Left kidney (tissue), 2 donors: ENCODE data around the gene OST4. TPM values are rescaled to one million over a fixed set of nuclear protein-coding genes. Genes with fewer than 3 reads are reported as not detected.

Source experiments
- DNase-seq: peaks from one replicate; pipeline ENCODE4 v3.0.0-alpha.2; 2013
- polyA plus RNA-seq: library from polyadenylated mRNA; unstranded; fragments of 120-200 nt; gene quantifications from one replicate; pipeline ENCODE4 v1.2.1, GENCODE V29; 2013; ENCODE audit not compliant: insufficient read length

The OST4 gene
- polyA plus RNA-seq, 1 donor, result 205 TPM

DNA sequence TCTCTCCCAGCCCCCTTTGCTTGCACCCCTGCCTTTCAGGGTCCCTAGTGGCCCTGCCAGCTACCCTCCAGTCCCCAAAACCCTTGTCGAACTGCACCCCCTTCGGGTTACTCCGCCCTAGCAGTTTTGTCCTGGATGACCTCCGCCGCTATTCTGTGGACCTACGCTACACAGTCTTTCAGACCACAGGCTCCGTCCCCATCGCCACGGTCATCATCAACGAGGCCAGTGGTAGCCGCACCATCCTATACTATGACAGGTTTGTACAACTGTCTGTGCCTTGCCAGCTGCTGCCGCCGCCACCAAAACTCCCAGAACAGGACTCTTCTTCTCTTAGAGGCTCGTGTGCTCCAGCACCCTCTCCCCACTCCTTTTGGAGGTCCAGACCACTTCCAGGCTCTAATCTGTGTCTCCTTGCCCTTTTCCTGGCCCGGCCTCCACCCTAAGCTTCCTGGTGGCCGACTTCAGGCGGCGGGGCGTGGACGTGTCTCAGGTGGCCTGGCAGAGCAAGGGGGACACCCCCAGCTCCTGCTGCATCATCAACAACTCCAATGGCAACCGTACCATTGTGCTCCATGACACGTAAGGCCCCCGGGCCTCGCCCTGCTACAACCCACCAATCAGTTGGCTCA lies 23.0 kb upstream of the OST4 start:
- DNase-seq, result no peak

DNA sequence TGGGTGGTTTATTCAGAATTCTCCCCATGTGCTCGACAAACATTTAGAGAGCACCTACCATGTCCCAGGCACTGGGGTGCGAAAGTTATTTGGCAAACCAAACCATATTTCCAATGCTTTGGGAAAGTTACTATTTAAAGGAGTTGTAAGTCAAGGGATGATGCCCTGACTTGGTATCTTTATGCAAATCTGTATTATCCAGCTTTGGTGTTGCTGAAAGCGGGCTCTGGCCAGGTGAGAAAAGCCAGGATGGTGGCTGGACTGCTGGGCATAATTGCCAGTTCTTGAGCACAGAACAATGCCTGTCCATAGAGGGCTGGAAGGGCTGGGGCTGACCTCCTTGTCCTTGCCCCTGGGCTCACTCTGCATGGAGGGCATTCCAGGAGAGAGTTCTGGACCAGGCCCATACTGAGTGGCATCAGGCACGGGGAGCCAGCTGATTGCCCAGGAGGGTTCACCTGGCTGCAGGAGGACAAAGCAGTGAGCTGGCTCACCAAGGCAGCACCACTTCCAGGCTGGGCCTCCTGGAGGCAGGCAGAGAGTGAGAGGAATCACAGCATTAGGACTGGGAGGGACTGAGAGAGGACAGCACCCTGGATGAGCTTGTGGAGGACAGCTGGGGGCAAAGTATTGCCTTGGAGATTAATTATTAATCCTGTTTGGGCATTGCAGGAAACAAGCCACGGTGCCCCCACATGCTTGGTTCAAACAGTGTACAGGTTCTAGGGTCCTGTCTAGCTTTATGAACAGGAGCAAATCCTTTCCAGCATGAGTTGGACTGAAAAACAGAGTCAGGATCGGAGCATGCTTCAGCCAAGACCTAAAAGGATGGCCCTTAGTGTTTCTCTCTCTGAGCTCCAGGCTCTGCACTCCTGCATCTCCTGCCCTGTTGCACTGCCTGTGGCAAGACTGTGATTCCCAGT lies 22.2 kb upstream of the OST4 start:
- DNase-seq, result no peak

DNA sequence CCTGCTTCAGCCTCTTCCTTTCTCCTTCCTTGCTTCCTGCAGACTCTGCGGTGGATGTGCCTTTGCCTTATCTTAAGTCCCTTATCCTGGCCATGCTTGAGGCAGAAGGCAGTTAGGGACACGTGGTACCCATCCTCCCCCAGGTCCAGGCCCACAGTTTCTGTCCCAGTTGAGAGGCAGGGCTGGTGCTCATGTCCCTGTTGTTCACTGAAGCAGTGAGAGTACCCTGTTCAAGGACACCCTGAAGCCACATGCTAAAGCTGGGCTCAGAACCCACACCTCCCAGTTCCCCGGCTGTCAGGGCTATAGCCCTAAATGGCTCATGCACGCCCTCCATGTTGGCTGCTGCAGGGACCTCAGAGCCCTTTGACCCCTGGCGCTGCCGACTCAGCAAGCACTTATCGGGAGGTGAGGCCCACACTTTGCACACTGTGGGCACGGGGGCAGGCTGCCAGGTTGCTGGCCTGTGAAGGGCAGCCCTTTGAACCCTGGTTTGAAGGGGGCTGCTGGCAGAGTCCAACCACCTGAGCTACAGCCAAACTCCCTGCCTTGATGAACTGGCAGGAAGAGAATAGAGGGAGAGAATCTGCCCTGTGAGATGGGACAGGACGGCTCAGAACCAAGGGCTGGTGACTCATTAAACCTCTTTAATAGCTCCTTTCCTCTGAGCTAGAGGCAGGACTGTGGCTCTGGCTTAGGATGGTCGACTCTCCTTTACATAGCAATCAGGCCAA lies 21.4 kb upstream of the OST4 start:
- DNase-seq, result no peak

DNA sequence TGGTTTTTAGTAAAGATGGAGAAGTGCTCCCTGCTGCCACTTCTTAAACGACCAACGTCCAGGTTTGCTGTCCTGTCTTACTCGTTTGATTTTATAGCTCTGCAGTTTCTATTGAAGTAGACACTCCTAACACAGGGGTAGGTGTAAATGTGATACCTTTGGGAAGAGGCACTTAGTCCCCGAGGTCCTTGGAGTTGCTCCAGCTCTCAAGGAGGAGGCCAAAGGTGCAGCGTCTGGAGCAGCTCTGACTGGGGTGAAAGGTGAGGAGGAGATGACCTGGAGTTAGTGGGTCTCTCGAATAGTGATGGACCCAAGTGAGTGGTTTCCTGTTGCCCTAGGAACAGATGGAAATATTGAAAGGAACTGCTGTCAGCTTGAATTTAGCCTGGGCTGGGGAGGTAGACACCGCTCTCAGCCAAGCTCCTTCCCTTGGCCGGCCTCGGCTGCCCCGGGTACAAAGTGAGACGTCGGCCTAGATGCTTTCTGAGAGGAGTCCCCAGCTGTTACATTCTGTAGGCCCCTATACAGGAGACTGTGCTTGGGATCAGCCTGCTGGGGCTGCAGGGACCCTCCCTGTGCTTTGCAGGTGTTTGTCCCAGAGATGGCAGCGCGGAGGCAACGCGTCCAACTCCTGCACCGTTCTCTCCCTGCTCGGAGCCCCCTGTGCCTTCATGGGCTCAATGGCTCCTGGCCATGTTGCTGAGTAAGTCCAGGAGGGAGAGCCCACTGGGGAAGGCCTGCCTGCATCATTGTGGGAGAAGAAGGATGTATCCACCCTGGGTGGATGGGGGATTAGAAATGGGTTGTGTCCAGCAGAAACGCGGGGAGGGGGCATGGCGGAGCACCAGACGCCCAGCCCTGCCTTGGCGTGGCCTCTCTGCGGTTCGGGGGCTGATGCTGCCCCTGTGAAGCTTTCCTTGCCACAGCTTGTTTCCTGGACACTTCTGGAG lies 20.6 kb upstream of the OST4 start:
- DNase-seq, result no peak

DNA sequence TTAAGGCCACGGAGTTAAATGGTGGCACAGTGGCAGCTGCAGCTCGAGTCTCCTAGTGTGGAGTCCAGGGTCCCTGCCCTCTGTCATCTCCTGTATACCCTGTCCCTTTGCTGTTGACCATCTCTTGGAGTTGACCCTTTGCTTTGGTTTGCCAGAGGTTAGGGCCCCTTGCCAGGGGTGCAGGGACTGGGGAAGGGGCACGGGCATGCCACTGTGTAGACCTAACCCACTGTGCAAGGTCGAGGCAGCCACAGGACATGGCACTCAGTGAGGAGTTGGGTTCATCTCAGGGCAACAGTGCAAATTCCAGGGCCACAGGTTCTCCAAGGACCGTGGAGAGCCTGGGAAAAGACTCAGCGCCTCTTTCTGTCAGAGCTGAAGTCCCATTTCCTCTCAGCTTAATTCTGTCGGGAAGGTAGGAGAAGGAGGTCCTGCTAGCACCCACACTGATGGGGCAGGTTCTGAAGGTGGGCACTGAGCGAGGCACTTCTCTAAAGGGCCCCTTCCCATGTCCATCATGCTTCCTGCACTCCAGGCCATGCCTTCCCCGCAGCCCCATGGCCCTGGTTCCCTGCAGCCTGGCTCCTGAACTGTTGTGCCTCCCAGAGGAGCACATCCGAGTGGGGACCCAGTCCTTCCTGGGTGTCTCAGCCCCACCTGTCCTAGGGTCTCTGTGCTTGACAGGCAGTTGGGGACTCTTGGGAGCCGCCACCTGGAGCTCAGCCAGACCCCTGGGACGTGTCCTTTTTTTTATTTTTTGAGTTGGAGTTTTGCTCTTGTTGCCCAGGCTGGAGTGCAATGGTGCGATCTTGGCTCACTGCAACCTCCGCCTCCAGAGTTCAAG lies 17.9 kb upstream of the OST4 start:
- no peak for DNase-seq

DNA sequence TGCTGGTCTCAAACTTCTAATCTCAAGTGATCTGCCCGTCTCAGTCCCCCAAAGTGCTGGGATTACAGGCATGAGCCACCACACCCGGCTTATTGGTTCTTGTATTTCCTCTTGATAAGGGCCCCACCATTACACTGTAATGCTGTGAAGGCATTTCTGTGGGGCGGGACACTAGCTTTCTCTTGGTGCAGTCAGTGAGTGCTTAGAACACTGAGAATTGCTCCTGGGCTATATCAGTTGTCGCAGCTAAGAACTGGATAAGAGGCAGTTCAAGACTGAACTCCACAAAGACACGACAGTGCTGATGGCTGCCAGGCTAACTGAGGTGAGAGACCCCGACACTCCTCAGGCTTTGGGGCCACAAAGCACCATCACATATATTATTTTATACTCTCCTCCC lies 17.2 kb upstream of the OST4 start:
- no peak for DNase-seq

DNA sequence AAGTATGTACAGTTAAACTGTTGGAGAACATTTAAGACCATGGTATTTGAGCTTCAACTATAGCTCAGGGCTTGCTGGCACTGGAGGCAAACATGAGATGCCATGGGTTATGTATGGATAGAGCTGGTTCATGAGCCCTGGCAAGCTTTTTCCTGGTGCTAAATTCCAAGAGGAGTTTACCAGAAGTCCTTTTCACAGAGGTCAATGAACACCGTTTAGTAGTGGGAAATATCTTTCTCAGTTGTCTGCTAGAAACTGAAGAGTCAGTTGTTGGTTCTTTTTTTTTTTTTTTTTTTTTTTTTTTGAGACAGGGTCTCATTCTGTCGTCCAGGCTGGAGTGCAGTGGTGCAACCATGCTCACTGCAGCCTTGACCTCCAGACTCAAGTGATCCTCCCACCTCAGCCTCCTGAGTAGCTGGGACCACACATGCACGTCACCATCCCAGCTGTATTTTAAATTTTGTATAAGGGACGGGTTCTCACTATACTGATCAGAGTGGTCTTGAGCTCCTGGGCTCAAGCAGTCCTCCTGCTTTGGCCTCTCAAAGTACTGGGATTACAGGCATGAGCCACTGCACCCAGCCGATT lies 16.5 kb upstream of the OST4 start:
- DNase-seq, result no peak

DNA sequence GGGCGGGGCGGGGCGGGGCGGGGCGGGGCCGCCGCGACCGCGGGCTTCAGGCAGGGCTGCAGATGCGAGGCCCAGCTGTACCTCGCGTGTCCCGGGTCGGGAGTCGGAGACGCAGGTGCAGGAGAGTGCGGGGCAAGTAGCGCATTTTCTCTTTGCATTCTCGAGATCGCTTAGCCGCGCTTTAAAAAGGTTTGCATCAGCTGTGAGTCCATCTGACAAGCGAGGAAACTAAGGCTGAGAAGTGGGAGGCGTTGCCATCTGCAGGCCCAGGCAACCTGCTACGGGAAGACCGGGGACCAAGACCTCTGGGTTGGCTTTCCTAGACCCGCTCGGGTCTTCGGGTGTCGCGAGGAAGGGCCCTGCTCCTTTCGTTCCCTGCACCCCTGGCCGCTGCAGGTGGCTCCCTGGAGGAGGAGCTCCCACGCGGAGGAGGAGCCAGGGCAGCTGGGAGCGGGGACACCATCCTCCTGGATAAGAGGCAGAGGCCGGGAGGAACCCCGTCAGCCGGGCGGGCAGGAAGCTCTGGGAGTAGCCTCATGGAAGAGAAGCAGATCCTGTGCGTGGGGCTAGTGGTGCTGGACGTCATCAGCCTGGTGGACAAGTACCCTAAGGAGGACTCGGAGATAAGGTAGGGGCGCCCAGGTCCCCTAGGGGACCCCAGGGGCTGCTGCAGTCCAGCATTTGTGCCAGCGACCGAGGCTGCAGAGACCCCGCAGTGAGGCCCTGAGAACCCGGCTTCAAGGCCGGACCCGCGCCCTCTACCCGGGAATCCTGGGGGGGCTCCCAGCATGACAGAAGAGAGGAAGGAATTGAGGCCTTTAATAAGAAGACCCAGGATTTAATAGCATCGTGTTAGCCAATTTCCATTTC lies 15.5 kb upstream of the OST4 start, which contains the start of gene KHK:
Gene KHK, plus strand, starts transcription at position 49 of the 870 bp plus-strand sequence. Its CDS starts 488 bp downstream, at position 537.
- DNase-seq, result no peak

DNA sequence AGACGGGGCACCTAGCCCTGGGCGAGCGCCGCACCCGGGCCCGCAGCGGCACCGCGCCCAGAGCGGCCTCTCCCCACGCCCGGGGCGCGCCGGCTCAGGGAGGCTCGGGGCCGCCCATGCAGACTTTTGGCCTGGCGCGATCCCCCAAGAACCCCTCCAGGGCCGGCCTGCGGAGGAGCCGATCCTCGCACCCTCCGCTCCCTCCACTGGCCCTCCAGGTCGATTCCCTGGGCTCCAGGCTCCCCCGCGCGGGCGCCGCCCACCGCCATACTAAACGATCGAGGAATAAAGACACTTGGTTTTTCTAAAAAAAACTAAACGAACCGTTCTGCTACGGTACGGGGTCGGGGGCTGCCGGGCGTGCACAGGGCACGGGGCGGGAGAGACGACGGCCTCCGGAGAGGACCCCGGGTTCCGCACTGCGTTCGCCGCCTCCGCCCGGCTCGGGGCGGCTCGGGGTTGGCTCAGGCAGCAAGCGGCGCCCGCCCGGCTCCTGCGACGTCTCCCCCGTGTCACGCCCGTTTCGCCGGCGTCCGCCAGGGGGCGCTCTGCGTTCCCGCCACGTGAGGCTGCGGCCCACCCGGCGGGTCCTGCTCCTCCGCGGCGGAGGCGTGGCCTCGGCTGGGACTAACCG lies 14.8 kb upstream of the OST4 start:
- peak; percentile 93 for DNase-seq

DNA sequence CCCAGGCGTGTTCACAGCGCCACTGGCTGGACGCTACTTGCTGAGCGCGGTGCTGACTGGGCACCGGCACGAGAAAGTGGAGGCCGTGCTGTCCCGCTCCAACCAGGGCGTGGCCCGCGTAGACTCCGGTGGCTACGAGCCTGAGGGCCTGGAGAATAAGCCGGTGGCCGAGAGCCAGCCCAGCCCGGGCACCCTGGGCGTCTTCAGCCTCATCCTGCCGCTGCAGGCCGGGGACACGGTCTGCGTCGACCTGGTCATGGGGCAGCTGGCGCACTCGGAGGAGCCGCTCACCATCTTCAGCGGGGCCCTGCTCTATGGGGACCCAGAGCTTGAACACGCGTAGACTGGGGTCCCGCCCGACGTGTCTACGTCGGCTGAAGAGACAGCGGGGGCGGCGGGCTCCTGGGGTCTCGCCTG lies 14.2 kb upstream of the OST4 start:
- DNase-seq, result no peak

DNA sequence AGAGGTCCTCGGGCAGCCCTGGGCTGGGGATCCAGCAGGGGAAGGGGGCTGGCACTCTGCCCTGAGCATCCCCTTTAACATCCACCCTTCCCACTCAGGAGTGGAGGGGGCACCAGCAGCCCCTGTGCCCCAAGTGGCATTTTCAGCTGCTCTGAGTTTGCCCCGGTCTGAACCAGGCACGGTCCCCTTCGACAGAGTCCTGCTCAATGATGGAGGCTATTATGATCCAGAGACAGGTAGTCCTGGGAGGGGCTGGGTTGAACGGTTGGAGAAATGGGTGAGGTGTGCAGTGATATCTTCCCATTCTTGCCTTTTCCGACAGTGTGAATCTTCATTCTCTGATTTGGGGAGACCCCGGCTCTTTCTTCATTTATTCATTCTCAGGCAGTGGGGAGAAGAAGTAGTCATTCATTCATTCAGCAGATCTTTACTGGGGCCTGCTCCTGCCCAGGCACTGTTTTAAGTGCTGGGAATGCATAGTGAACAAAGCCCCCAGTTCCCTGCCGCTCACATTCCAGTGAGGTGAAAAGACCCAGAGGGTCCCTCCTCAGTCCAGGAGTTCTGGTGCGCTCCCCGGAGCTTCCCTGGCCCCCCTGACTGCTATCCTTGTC lies 13.7 kb upstream of the OST4 start:
- no peak for DNase-seq

DNA sequence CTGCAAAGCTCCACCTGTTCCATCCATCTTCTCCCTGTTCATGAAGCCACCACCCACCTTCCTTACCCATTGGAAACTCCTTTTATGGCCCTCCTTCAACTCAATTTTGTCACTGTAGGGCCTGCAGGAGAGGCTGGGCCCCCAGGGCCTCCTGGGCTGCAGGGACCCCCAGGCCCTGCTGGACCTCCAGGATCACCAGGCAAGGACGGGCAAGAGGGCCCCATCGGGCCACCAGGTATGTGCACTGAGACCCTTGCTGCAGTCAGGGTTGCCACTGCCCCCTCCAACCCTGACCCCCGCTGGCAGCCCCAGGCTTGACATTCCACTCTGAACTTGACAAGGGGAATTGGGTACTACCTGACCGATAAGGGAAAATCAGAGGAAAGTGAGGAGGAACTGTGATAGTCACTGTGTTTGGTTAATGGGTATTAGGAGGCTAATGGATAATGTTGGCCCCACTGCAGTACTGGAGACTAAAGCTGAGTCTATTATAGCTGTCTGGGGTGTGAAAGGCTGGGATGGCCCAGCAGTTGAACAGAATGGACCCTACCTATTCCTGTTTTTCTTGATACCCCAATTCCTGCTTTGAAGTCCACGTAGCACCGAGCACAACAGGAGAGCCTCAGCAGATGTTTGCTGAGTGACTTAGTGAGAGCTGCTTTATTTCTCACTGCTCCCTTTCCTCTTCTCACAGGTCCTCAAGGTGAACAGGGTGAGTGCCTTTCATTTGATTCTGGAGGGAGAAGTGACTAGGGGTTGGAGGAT lies 13.0 kb upstream of the OST4 start:
- no peak for DNase-seq

DNA sequence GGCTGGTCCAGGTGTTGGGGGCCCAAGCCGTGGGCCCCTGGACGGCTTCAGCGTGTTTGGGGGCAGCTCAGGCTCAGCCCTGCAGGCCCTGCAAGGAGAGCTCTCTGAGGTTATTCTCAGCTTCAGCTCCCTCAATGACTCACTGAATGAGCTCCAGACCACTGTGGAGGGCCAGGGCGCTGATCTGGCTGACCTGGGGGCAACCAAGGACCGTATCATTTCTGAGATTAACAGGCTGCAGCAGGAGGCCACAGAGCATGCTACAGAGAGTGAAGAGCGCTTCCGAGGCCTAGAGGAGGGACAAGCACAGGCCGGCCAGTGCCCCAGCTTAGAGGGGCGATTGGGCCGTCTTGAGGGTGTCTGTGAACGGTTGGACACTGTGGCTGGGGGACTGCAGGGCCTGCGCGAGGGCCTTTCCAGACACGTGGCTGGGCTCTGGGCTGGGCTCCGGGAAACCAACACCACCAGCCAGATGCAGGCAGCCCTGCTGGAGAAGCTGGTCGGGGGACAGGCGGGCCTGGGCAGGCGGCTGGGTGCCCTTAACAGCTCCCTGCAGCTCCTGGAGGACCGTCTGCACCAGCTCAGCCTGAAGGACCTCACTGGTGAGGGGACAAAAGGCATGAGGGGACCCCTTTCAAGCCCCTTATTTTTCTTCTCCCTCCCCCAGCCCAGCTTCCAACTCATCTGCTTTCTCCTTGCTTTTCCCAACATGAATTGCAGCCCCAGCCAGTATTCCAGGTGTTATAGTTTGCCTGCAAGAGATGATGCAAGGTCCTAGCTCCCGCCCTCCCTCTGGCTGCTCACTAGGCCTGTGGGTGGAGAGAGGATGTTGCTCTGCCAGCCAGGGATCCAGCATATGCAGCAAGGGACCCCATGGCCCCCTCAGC lies 12.2 kb upstream of the OST4 start:
- DNase-seq, result no peak

DNA sequence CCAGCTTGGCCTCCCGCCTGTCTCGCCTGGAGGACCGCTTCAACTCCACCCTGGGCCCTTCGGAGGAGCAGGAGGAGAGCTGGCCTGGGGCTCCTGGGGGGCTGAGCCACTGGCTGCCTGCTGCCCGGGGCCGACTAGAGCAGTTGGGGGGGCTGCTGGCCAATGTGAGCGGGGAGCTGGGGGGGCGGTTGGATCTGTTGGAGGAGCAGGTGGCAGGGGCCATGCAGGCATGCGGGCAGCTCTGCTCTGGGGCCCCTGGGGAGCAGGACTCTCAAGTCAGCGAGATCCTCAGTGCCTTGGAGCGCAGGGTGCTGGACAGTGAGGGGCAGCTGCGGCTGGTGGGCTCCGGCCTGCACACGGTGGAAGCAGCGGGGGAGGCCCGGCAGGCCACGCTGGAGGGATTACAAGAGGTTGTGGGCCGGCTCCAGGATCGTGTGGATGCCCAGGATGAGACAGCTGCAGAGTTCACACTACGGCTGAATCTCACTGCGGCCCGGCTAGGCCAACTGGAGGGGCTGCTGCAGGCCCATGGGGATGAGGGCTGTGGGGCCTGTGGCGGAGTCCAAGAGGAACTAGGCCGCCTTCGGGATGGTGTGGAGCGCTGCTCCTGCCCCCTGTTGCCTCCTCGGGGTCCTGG lies 11.4 kb upstream of the OST4 start:
- no peak for DNase-seq

DNA sequence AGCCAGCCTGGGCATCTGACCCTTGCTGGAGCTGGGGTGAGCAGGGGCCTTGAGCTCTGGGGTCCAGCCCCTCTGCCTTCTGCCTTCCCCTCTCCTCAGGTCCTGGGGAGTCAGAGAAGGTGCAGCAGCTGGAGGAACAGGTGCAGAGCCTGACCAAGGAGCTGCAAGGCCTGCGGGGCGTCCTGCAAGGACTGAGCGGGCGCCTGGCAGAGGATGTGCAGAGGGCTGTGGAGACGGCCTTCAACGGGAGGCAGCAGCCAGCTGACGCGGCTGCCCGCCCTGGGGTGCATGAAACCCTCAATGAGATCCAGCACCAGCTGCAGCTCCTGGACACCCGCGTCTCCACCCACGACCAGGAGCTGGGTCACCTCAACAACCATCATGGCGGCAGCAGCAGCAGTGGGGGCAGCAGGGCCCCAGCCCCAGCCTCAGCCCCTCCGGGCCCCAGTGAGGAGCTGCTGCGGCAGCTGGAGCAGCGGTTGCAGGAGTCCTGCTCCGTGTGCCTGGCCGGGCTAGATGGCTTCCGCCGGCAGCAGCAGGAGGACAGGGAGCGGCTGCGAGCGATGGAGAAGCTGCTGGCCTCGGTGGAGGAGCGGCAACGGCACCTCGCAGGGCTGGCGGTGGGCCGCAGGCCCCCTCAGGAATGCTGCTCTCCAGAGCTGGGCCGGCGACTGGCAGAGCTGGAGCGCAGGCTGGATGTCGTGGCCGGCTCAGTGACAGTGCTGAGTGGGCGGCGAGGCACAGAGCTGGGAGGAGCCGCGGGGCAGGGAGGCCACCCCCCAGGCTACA lies 10.7 kb upstream of the OST4 start:
- DNase-seq, result no peak
